Gastroesophageal sphincter (tissue), 3 donors: ENCODE results near the gene SLAMF9.

Source experiments
- CTCF ChIP-seq, 4 experiments: fragments of 200-600 bp in 2 of 4; fragments of 450-650 bp in 2 of 4; sonication (generic) in 1 of 4; IDR thresholded peaks; one replicate each; pipeline ENCODE4 v1.5.1; 2017 to 2019; ENCODE audit warnings: antibody characterized with exemption in 4 of 4, mild to moderate bottlenecking in 2 of 4, moderate library complexity in 2 of 4
- POLR2AphosphoS5 ChIP-seq: sonication (generic); formaldehyde crosslinking; IDR thresholded peaks from one replicate; pipeline ENCODE4 v1.6.1; 2017; ENCODE audit warnings: antibody characterized with exemption

GRCh38 chr1:159991513-159991912 lies 37.5 kb upstream of the SLAMF9 start:
- no peak for TF ChIP-seq CTCF (IDR thresholded peaks at IDR 0.05)
- no peak for TF ChIP-seq POLR2AphosphoS5
